ENCODE results near the gene CNPY4. TPM values are rescaled to one million over a fixed set of nuclear protein-coding genes. Genes with fewer than 3 reads are reported as not detected.

Gene CNPY4
- total and polyA plus RNA-seq, 2 donors (not counting 3 experiments of a cell fraction or from before 2014, with no cell fraction given), result 28.6 to 33.7 TPM

DNA sequence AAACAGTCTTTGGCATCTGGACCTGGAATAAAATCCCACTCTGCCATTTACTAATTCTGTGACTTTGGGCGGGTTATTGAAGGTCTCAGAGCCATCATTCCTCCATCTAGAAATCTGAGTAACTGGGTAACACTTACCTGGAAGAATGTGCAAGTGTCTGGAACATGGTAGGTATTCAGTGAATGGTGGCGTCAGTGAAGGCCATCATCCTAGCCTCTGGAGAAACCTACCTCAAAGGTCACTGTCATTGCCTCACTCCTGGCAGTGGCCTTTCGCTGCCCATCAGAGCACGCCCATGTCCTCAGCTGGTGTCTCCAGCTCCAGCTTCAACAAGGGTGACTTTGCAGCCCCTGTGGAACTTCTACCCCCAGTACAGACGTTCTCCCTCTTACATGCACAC is 44.4 kb downstream of the CNPY4 start:
- no peak for DNase-seq (ENCODE audit: low read depth, low spot score)
- no peaks in the 10 kb centered on the region for H3K36me3 ChIP-seq (ENCODE audit: control insufficient read depth in 2 of 2, extremely low read depth in 1 of 2, insufficient read depth in 2 of 2, low read length in 2 of 2)
- no peaks in the 10 kb centered on the region for H3K79me2 ChIP-seq (ENCODE audit: control insufficient read depth, insufficient read depth, low read length)
- H3K9ac ChIP-seq (replicated peaks; ENCODE audit: extremely low read depth, insufficient read depth, low read length), result no peak overlapping the region
- no peak overlapping the region for H3K4me3 ChIP-seq (replicated peaks in 1 of 3; ENCODE audit: insufficient read depth in 1 of 3, low read depth in 1 of 3, low read length in 3 of 3)
- H3K9me3 ChIP-seq (replicated peaks; ENCODE audit: control insufficient read depth, insufficient read depth, low read length), result no peaks in the 10 kb centered on the region
- no peaks in the 10 kb centered on the region for H4K20me1 ChIP-seq (replicated peaks; ENCODE audit: control insufficient read depth, extremely low read depth, insufficient read depth, low read length)
- dilution Hi-C loops (cut with MboI; ENCODE audit: extremely low pct_ligation_motif_present, low sequenced_read_pairs) (no loop called here), intact Hi-C loops (cut with micrococcal nuclease) (no loop called here)
- no TSS peak for BruUV-seq (replicated peaks)
- H3K27me3 ChIP-seq (ENCODE audit: control insufficient read depth in 2 of 2, insufficient read depth in 2 of 2, low read length in 2 of 2), result peaks cover 5 to 15% of the 10 kb centered on the region in 2 experiments
- no peak for FAIRE-seq
- TF ChIP-seq GATA2 (IDR thresholded peaks at IDR 0.05; ENCODE audit: insufficient read depth, insufficient read length, low read depth, low read length), result no peak
- TF ChIP-seq JUN (IDR thresholded peaks at IDR 0.05; ENCODE audit: borderline replicate concordance, insufficient read depth, insufficient read length, low read depth), result no peak
- TF ChIP-seq POLR2A (IDR thresholded peaks at IDR 0.05; ENCODE audit: low read depth, low read length), result no peak
- TF ChIP-seq CTCF (IDR thresholded peaks at IDR 0.05; ENCODE audit: extremely low read depth in 1 of 2, insufficient read depth in 1 of 2, low read depth in 1 of 2, low read length in 2 of 2), result no peak
- no peak for TF ChIP-seq EZH2 (IDR thresholded peaks at IDR 0.05; ENCODE audit: borderline replicate concordance, low read depth, low read length, severe bottlenecking)
- no peak for TF ChIP-seq MAX (IDR thresholded peaks at IDR 0.05; ENCODE audit: insufficient read depth, insufficient read length)
- no peak for TF ChIP-seq FOS (IDR thresholded peaks at IDR 0.05; ENCODE audit: borderline replicate concordance, insufficient read depth, low read length)
- no peak for TF ChIP-seq POLR2AphosphoS5 (IDR thresholded peaks at IDR 0.05; ENCODE audit: insufficient read depth, low read depth, low read length)
- TF ChIP-seq MYC (IDR thresholded peaks at IDR 0.05; ENCODE audit: low read depth, low read length), result no peak
- H3K4me2 ChIP-seq (ENCODE audit: insufficient read depth, low read length), result no peak overlapping the region
- no peak overlapping the region for H2AFZ ChIP-seq (ENCODE audit: low read depth, low read length)
- no peak overlapping the region for H3K27ac ChIP-seq (ENCODE audit: insufficient read depth, low read depth, low read length)
- H3K9me1 ChIP-seq (replicated peaks; ENCODE audit: control insufficient read depth, extremely low read depth, insufficient read depth, low read length), result no peaks in the 10 kb centered on the region
- H3K4me1 ChIP-seq (ENCODE audit: control insufficient read depth, extremely low read depth, insufficient read depth, low read length), result peaks cover 18% of the 10 kb centered on the region
- ChIA-PET POLR2A (no interaction called here), CTCF (interaction anchor here (1.1 to 1.3 kb wide), 2 partner anchors 14 to 26 kb away, joined by 3 read pairs; partner anchors contain the start of genes GPC2 and STAG3)
